GM10266 (cell line): ENCODE measurements around the gene PAIP2.

Experiments used
- DNase-seq: peaks from one replicate; pipeline ENCODE4 v3.0.0; 2012; ENCODE audit errors: extremely low spot score
- CTCF ChIP-seq: IDR thresholded peaks from 2 replicates; pipeline ENCODE4 v1.5.1; 2012; ENCODE audit warnings: mild to moderate bottlenecking, low read depth; ENCODE audit not compliant: control insufficient read depth, insufficient read depth; ENCODE audit errors: missing control alignments

Gene PAIP2

DNA sequence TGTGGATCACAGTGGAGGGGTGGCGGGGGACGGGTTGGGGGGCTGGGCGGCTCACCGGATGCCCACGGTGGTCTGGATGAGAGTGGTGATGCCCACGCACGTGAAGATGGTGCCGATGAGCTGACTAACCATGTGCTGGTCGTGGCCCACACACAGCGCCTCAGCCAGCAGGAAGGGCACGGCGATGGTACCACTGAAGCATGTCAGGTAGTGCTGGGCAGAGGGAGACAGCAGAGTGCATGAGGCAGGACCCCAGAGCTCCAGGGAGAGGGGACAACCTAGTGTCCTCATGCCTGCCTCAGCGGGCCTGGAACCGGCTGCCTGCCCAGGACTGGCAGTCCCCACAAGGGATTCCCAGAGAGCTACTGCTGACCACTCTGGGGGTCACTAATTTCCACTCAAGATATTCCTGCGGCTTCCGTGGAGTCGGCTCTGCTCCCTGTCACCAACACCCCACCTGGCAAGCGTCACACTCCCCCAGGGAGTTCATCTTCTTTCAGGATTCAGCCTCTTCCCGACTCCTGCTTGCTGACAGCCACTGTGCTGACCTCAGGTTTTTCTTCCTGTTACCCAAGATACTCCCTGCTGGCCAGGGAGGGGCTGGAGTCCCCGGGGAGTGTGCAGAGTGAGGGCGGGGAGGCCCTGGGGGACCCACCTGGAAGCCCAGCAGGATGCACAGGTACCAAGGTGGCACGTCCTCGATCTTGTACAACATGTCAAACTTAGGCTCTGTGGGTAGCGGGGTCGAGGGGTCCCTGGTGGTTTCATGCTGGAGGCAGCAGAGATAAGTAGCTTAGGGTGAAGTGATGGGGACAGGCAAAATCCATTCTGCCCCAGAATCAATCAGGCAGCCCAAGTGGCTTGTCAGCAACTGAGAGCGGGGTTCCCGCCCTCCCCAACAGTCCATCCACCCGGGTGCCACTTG is 40.4 kb downstream of the PAIP2 start:
- no peak for DNase-seq
- TF ChIP-seq CTCF, result no peak

DNA sequence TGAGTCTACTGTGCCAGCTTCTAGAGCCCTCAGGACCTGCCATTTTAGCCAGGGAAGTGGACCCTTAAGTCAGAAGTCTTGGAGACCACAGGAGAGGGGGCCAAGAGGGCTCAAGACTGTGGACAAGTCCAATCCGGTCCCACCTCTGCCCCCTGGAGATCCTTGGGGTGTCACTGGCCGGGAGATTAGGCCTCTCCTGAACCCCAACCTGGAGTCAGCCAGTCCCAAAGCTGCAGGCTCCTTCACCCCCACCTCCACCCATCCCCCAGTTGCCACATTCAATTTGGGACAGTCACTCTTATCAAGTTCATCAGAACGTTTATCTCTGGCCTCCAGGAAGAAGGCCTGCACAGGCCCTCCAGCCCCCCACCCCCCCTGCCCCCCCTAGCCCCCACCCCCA is 41.2 kb downstream of the PAIP2 start:
- no peak for TF ChIP-seq CTCF
- DNase-seq, result no peak

GRCh38 chr5:139383275-139383992 is 41.8 kb downstream of the PAIP2 start, which contains the start of gene SLC23A1:
TSS of gene SLC23A1 (minus strand) at chr5:139383297. CDS start at chr5:139383253, 44 bp downstream.
- no peak for DNase-seq
- TF ChIP-seq CTCF, result no peak

- no peak for DNase-seq
- TF ChIP-seq CTCF, result no peak
Observed at GRCh38 chr5:139383993-139384590, 42.4 kb downstream of the PAIP2 start.

- no peak for TF ChIP-seq CTCF
- no peak for DNase-seq
Observed at GRCh38 chr5:139384591-139385051, 43.0 kb downstream of the PAIP2 start.

- no peak for DNase-seq
- peak; percentile 20 for TF ChIP-seq CTCF
Observed at GRCh38 chr5:139385061-139386049, 43.7 kb downstream of the PAIP2 start.
